NOMO-1 treated with DMSO at 0.1 percent for 48 hours (cell line): Measurements from ENCODE around the gene ZNF519.

ENCODE experiments used
- DNase-seq: peaks from one replicate; lab custom pipeline; 2025; ENCODE audit not compliant: unreplicated experiment; lab: John Stamatoyannopoulos, UW

Gene ZNF519

GRCh38 chr18:14098428-14098827 is 33.8 kb downstream of the ZNF519 start:
- DNase-seq, result no peak

GRCh38 chr18:14097761-14098160 is 34.5 kb downstream of the ZNF519 start:
- DNase-seq, result no peak

- DNase-seq, result no peak
Observed at GRCh38 chr18:14093307-14093915, 38.8 kb downstream of the ZNF519 start.

- no peak for DNase-seq
Observed at GRCh38 chr18:14092625-14093306, 39.5 kb downstream of the ZNF519 start.

GRCh38 chr18:14089781-14090180 is 42.5 kb downstream of the ZNF519 start:
- DNase-seq, result no peak

GRCh38 chr18:14089191-14089590 is 43.0 kb downstream of the ZNF519 start:
- DNase-seq, result no peak

- peak; percentile 34 for DNase-seq
Observed at GRCh38 chr18:14086458-14087231, 45.6 kb downstream of the ZNF519 start.

GRCh38 chr18:14085770-14086457 is 46.3 kb downstream of the ZNF519 start:
- no peak for DNase-seq

- DNase-seq, result no peak
Observed at GRCh38 chr18:14075196-14075595, 57.0 kb downstream of the ZNF519 start.

- DNase-seq, result no peak
Observed at GRCh38 chr18:14074187-14074586, 58.0 kb downstream of the ZNF519 start.

- DNase-seq, result no peak
Observed at GRCh38 chr18:14053661-14054060, 78.6 kb downstream of the ZNF519 start.
